Measurements from ENCODE around the gene SLC3A2. TPM values are rescaled to one million over a fixed set of nuclear protein-coding genes. Genes with fewer than 3 reads are reported as not detected.

SLC3A2 gene
- total and polyA plus RNA-seq, 2 of the 13 experiments (the other 11 are each of a cell fraction or from before 2014, with no cell fraction given): 213 to 226 TPM

DNA sequence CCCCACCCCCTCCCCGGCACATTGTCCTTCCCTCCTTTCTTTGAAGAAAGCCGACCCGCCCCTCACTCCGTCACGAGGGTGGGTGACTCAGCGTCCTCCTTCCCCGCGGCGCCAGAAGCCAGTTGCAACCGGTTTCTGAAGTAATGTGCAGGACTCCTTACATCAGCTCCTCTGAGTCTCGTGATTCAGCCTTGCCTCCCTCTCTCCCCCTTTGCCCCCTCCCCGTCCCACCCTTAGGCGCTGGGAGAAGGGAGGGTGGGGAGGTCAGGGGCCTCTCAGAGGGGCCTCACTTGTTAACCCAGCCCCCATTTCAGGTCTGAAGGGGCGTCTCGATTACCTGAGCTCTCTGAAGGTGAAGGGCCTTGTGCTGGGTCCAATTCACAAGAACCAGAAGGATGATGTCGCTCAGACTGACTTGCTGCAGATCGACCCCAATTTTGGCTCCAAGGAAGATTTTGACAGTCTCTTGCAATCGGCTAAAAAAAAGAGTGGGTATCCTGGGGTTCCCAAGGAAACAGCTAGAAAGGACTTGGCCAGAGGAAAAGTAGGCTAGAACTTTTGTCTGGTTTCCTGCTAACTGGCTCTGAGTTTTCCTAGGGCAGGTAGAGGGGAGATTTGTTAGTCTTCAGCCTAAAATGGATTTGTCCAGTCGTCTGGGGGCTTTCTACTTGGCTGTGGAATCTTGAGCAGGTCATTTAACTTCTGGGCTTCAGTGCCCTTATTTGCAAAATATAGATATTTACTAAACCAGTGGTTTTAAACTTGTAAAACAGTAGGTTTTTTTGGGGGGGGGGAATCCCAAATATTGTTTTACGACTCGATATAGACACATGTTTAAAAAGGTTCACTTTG lies 1.1 kb downstream of the SLC3A2 start (continued):
- TF ChIP-seq ZNF446 (CRISPR knock-in tag; IDR thresholded peaks at IDR 0.05) (0 out of 2 replicates have a peak, but pooled peaks have one; percentile 3), NFKBIZ (CRISPR knock-in tag; IDR thresholded peaks at IDR 0.05) (no peak), MAFK (conservative IDR thresholded peaks at IDR 0.05 in 1 of 2, IDR thresholded peaks at IDR 0.05 in 1 of 2; ENCODE audit: low read length in 2 of 2) (peak in 1 of 2 experiments; percentile 20; a peak in 1 of 4 replicates), ZBTB46 (CRISPR knock-in tag; IDR thresholded peaks at IDR 0.05; ENCODE audit: borderline replicate concordance) (no peak), KLF6 (CRISPR knock-in tag; IDR thresholded peaks at IDR 0.05) (peak; percentile 59; the same call in 1 of the 2 replicates), NCOA2 (CRISPR knock-in tag; IDR thresholded peaks at IDR 0.05) (0 out of 2 replicates have a peak, but pooled peaks have one; percentile 8), ZSCAN9 (CRISPR knock-in tag; IDR thresholded peaks at IDR 0.05; ENCODE audit: borderline replicate concordance) (0 out of 2 replicates have a peak, but pooled peaks have one; percentile 44), BHLHE40 (IDR thresholded peaks at IDR 0.05; ENCODE audit: low read length) (peak; percentile 81), CCAR2 (optimal IDR thresholded peaks at IDR 0.05; ENCODE audit: low read depth, low read length) (peak; percentile 17), CREBL2 (CRISPR knock-in tag; IDR thresholded peaks at IDR 0.05; ENCODE audit: borderline replicate concordance) (no peak; the same call in 1 of the 2 replicates), MAX (IDR thresholded peaks at IDR 0.05) (0 out of 2 replicates have a peak, but pooled peaks have one; percentile 7), HIVEP1 (CRISPR knock-in tag; IDR thresholded peaks at IDR 0.05) (no peak), SOX5 (CRISPR knock-in tag; IDR thresholded peaks at IDR 0.05; ENCODE audit: borderline replicate concordance) (peak; percentile 42; the same call in 1 of the 2 replicates), ZNF674 (CRISPR knock-in tag; IDR thresholded peaks at IDR 0.05; ENCODE audit: low read depth) (0 out of 2 replicates have a peak, but pooled peaks have one; percentile 1), THAP11 (CRISPR knock-in tag; IDR thresholded peaks at IDR 0.05) (peak; percentile 62; the same call in 1 of the 2 replicates), ZNF570 (CRISPR knock-in tag; IDR thresholded peaks at IDR 0.05; ENCODE audit: borderline replicate concordance) (no peak), PPARG (CRISPR knock-in tag; conservative IDR thresholded peaks at IDR 0.05) (no peak), TAF1 (CRISPR knock-in tag; IDR thresholded peaks at IDR 0.05) (no peak), ZNF790 (CRISPR knock-in tag; IDR thresholded peaks at IDR 0.05; ENCODE audit: borderline replicate concordance) (0 out of 2 replicates have a peak, but pooled peaks have one; percentile 15), PRPF4 (IDR thresholded peaks at IDR 0.05; ENCODE audit: low read depth, low read length, poor library complexity, severe bottlenecking) (no peak)
- TF ChIP-seq, protein P1, sequence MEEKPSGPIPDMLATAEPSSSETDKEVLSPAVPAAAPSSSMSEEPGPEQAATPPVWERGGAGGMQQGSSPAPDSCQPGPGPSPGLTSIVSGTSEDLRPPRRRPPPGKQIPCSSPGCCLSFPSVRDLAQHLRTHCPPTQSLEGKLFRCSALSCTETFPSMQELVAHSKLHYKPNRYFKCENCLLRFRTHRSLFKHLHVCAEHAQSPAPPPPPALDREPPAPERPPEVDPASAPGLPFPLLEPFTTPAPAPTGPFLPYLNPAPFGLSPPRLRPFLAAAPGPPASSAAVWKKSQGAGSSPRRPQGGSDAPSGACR (CRISPR knock-in tag; IDR thresholded peaks at IDR 0.05): no peak
- TF ChIP-seq, protein P2, sequence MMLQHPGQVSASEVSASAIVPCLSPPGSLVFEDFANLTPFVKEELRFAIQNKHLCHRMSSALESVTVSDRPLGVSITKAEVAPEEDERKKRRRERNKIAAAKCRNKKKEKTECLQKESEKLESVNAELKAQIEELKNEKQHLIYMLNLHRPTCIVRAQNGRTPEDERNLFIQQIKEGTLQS (CRISPR knock-in tag; IDR thresholded peaks at IDR 0.05): peak; percentile 79
